ENCODE results near the gene NDUFB7. TPM values are rescaled to one million over a fixed set of nuclear protein-coding genes. Genes with fewer than 3 reads are reported as not detected.
A peak's percentile ranks its signal among the peaks of the same experiment; 100 is the strongest.

The NDUFB7 gene
- polyA plus RNA-seq, 1 donor (not counting 4 experiments of a cell fraction or from before 2014, with no cell fraction given): 146 TPM

DNA sequence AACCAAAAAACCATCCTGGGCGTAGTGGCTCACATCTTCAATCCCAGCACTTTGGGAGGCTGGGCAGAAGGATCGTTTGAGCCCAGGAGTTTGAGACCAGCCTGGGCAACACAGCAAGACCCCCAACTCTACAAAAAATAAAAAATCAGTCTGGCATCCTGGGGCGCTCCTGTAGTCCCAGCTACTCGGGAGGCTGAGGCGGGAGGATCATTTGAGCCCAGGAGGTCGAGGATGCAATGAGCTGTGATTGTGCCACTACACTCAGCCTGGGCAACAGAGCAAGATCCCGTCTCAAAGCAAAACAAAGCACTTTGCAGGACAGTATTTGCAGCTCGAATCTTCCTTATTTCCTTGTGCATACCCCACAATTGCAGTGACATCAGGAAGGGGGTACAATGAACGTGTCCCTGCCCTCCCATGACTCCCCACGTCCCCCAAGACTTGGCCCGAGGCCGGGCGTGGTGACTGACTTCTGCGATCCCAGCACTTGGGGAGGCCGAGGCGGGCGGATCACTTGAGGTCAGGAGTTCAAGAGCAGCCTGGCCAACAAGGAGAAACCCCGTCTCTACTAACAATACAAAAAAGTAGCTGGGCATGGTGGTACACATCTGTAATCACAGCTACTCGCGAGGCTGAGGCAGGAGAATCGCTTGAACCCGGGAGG is 870 bp downstream of the NDUFB7 start:
- Histone ChIP-seq H3K9me1 (ENCODE audit: control insufficient read depth, extremely low read depth, insufficient read depth, low read length) (no peaks in the 10 kb centered on the region), H3K9me3 (ENCODE audit: control insufficient read depth, low read depth, low read length) (no peaks in the 10 kb centered on the region), H3K4me3 (ENCODE audit: control insufficient read depth in 2 of 3, extremely low read depth in 1 of 3, insufficient read depth in 2 of 3, low read depth in 1 of 3, low read length in 3 of 3) (peak overlapping the region; percentile 98 to 100 (median 99)), H2AFZ (ENCODE audit: control insufficient read depth, low read length) (peak overlapping the region; percentile 97), H3K9ac (ENCODE audit: control insufficient read depth, extremely low read depth, insufficient read depth, low read length) (peak overlapping the region; percentile 96), H3K4me2 (ENCODE audit: control insufficient read depth, extremely low read depth, insufficient read depth, low read depth, low read length) (peak overlapping the region; percentile 97), H3K27ac (ENCODE audit: control insufficient read depth, insufficient read depth, low read length) (peak overlapping the region; percentile 78), H3K27me3 (ENCODE audit: control insufficient read depth, extremely low read depth, insufficient read depth, low read length) (no peaks in the 10 kb centered on the region), H3K4me1 (ENCODE audit: control insufficient read depth, extremely low read depth, insufficient read depth, low read length) (peaks cover 12% of the 10 kb centered on the region), H4K20me1 (ENCODE audit: control insufficient read depth, extremely low read depth, insufficient read depth, low read length) (no peaks in the 10 kb centered on the region), H3K36me3 (ENCODE audit: control insufficient read depth in 2 of 2, extremely low read depth in 1 of 2, insufficient read depth in 2 of 2, low read length in 2 of 2) (peaks cover 4% of the 10 kb centered on the region in 2 experiments), H3K79me2 (ENCODE audit: control insufficient read depth, insufficient read depth, low read length) (peaks cover 37% of the 10 kb centered on the region)
- TF ChIP-seq EZH2 (IDR thresholded peaks at IDR 0.05; ENCODE audit: low read length): no peak
- TF ChIP-seq, protein P1, sequence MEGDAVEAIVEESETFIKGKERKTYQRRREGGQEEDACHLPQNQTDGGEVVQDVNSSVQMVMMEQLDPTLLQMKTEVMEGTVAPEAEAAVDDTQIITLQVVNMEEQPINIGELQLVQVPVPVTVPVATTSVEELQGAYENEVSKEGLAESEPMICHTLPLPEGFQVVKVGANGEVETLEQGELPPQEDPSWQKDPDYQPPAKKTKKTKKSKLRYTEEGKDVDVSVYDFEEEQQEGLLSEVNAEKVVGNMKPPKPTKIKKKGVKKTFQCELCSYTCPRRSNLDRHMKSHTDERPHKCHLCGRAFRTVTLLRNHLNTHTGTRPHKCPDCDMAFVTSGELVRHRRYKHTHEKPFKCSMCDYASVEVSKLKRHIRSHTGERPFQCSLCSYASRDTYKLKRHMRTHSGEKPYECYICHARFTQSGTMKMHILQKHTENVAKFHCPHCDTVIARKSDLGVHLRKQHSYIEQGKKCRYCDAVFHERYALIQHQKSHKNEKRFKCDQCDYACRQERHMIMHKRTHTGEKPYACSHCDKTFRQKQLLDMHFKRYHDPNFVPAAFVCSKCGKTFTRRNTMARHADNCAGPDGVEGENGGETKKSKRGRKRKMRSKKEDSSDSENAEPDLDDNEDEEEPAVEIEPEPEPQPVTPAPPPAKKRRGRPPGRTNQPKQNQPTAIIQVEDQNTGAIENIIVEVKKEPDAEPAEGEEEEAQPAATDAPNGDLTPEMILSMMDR (optimal IDR thresholded peaks at IDR 0.05 in 1 of 3, IDR thresholded peaks at IDR 0.05 in 1 of 3, conservative IDR thresholded peaks at IDR 0.05 in 1 of 3; ENCODE audit: extremely low read depth in 1 of 3, insufficient read depth in 2 of 3, low read length in 3 of 3): no peak
- dilution Hi-C loops (cut with MboI; ENCODE audit: extremely low pct_ligation_motif_present, low sequenced_read_pairs): no loop called here
- FAIRE-seq (no peak), DNase-seq (ENCODE audit: low read depth, low spot score) (no peak)

DNA sequence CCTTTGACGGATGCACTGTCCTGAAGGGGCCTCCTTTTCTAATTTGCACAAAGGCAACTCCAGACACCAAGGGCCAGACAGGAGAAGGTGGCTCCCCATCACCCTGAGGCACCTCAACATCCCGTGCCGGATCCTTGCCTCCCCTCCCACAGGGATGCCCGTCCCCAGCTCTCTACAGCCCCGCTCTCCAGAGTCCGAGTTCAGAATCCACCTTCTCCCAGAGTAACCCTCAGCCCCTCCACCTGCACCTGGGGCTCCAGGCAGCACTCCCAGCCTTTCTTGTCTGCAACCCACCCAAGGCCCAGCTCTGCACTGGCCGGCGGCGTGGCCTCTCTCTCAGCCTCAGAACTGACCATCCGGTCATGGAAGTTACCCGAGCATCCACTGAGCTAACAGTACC is 4.8 kb downstream of the NDUFB7 start:
- dilution Hi-C loops (cut with MboI; ENCODE audit: extremely low pct_ligation_motif_present, low sequenced_read_pairs): no loop called here
- no peaks in the 10 kb centered on the region for H4K20me1 ChIP-seq (ENCODE audit: control insufficient read depth, extremely low read depth, insufficient read depth, low read length)
- no peak overlapping the region for H3K4me3 ChIP-seq (ENCODE audit: control insufficient read depth in 2 of 3, extremely low read depth in 1 of 3, insufficient read depth in 2 of 3, low read depth in 1 of 3, low read length in 3 of 3)
- H2AFZ ChIP-seq (ENCODE audit: control insufficient read depth, low read length): no peak overlapping the region
- H3K9me1 ChIP-seq (ENCODE audit: control insufficient read depth, extremely low read depth, insufficient read depth, low read length): no peaks in the 10 kb centered on the region
- H3K4me2 ChIP-seq (ENCODE audit: control insufficient read depth, extremely low read depth, insufficient read depth, low read depth, low read length): no peak overlapping the region
- no peaks in the 10 kb centered on the region for H3K9me3 ChIP-seq (ENCODE audit: control insufficient read depth, low read depth, low read length)
- peaks cover 18% of the 10 kb centered on the region for H3K4me1 ChIP-seq (ENCODE audit: control insufficient read depth, extremely low read depth, insufficient read depth, low read length)
- FAIRE-seq: no peak
- H3K36me3 ChIP-seq (ENCODE audit: control insufficient read depth in 2 of 2, extremely low read depth in 1 of 2, insufficient read depth in 2 of 2, low read length in 2 of 2): peaks cover 7 to 16% of the 10 kb centered on the region in 2 experiments
- H3K27me3 ChIP-seq (ENCODE audit: control insufficient read depth, extremely low read depth, insufficient read depth, low read length): no peaks in the 10 kb centered on the region
- H3K27ac ChIP-seq (ENCODE audit: control insufficient read depth, insufficient read depth, low read length): no peak overlapping the region
- no peak for TF ChIP-seq EZH2 (IDR thresholded peaks at IDR 0.05; ENCODE audit: low read length)
- TF ChIP-seq, protein P1 (optimal IDR thresholded peaks at IDR 0.05 in 1 of 3, IDR thresholded peaks at IDR 0.05 in 1 of 3, conservative IDR thresholded peaks at IDR 0.05 in 1 of 3; ENCODE audit: extremely low read depth in 1 of 3, insufficient read depth in 2 of 3, low read length in 3 of 3): no peak
- no peak overlapping the region for H3K9ac ChIP-seq (ENCODE audit: control insufficient read depth, extremely low read depth, insufficient read depth, low read length)
- DNase-seq (ENCODE audit: low read depth, low spot score): no peak
- peaks cover 37% of the 10 kb centered on the region for H3K79me2 ChIP-seq (ENCODE audit: control insufficient read depth, insufficient read depth, low read length)

All from keratinocyte (primary cell).